ENCODE measurements around the gene LANCL2.

LANCL2 gene

DNA sequence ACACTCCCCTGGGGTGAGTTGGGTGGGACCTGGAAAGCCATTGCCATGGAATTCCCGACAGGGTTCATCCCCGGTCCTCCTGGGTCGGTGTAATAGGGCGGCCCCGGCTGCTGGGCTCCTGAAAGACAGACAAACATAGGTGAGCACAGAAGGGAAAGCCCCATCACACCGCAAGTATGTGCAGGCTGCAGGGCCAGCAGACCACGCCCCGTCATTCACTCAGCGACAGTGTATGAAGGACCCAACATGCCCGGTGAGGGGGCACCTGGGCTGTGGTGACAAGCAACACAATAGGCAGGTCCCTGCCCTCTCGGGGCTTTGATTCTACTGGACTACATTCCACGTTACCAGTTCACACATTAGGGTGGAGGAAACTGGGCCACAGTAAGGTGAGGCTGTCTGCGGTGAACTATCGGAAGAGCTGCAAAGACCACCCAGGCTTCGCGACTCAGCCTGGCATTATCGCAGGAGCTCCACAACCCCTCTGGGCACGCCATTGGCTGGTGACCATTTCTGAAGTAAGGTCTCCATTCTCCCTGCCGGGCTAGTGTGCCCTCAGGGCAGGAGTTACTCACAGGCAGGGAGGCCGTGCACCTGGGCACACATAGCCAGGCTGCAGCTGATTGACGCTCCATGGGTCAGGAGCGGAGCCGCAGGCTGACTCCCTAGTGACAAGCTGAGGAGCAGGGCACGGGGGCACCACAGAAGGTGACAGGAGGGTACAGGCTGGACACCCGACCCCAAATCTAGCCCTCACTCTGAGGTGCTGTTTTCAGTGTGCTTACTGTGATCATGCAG is 108.0 kb downstream of the LANCL2 start:
- TF ChIP-seq, protein P1, sequence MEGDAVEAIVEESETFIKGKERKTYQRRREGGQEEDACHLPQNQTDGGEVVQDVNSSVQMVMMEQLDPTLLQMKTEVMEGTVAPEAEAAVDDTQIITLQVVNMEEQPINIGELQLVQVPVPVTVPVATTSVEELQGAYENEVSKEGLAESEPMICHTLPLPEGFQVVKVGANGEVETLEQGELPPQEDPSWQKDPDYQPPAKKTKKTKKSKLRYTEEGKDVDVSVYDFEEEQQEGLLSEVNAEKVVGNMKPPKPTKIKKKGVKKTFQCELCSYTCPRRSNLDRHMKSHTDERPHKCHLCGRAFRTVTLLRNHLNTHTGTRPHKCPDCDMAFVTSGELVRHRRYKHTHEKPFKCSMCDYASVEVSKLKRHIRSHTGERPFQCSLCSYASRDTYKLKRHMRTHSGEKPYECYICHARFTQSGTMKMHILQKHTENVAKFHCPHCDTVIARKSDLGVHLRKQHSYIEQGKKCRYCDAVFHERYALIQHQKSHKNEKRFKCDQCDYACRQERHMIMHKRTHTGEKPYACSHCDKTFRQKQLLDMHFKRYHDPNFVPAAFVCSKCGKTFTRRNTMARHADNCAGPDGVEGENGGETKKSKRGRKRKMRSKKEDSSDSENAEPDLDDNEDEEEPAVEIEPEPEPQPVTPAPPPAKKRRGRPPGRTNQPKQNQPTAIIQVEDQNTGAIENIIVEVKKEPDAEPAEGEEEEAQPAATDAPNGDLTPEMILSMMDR (IDR thresholded peaks at IDR 0.05), result no peak
- H3K27me3 ChIP-seq, result no peaks in the 10 kb centered on the region
- no peaks in the 10 kb centered on the region for H3K4me1 ChIP-seq
- peaks cover 14 to 41% (median 16%) of the 10 kb centered on the region in 3 donors for H3K36me3 ChIP-seq
- DNase-seq, result no peak
- intact Hi-C loops (cut with DNase I; ENCODE audit: low total_unique reads), result no loop called here
- H3K4me3 ChIP-seq, result no peak overlapping the region
- H3K9me3 ChIP-seq, result no peaks in the 10 kb centered on the region
- H3K27ac ChIP-seq, result no peak overlapping the region

GRCh38 chr7:55473932-55474331 is 108.8 kb downstream of the LANCL2 start:
- H3K4me3 ChIP-seq, result no peak overlapping the region
- no peaks in the 10 kb centered on the region for H3K27me3 ChIP-seq
- H3K27ac ChIP-seq, result no peak overlapping the region
- TF ChIP-seq, protein P1 (IDR thresholded peaks at IDR 0.05), result no peak
- no peak for DNase-seq
- no peaks in the 10 kb centered on the region for H3K9me3 ChIP-seq
- intact Hi-C loops (cut with DNase I; ENCODE audit: low total_unique reads), result no loop called here
- H3K4me1 ChIP-seq, result no peaks in the 10 kb centered on the region
- H3K36me3 ChIP-seq, result peaks cover 8 to 37% (median 12%) of the 10 kb centered on the region in 3 donors

DNA sequence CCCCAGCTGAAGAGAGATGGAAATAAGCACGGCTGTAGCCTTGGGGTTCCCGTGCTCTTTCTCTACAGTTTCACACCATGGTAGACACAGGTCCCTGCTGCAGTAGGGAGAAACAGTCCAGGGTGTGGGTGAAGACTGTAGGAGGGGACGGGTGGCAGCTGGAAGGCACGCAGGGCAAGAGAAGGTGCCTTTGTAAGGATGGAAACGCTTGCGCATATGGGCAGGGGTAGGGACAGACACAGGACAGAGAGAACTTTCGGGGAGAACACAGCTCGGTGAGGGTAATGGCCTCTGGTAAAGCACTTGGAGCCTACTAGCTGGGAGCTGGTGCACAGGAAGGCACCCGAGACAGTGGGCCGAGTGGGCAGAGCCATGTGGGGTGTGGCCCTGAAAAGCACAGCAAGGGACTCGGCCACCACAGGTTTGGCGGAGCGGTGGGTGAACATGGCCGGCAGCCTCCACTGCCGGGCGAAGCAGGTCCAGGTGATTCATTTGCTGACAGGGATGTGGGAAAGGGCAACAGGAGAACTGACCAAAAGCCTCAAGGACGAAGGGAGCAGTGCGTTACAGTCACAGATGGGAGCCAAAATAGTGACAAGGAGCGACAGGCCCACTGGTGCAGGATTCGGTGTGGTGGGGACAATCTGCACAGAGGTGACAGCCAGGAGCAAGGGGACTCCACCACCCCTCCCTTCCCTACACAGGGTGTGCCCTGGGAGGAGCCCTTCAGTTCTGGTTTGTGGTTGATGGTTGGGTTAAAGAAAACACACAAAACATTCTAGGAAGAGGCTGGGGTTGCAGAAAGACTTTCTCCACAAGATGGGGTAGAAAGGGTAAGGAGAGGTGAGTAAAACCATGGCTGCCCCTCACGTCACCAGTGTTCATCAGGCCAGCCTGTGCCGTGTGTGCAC is 110.1 kb downstream of the LANCL2 start:
- H3K9me3 ChIP-seq, result no peaks in the 10 kb centered on the region
- no peak overlapping the region for H3K4me3 ChIP-seq
- no peaks in the 10 kb centered on the region for H3K4me1 ChIP-seq
- intact Hi-C loops (cut with DNase I; ENCODE audit: low total_unique reads), result no loop called here
- H3K27ac ChIP-seq, result no peak overlapping the region
- no peak for DNase-seq
- peaks cover 7 to 35% (median 12%) of the 10 kb centered on the region in 3 donors for H3K36me3 ChIP-seq
- TF ChIP-seq, protein P1 (IDR thresholded peaks at IDR 0.05), result no peak
- no peaks in the 10 kb centered on the region for H3K27me3 ChIP-seq

DNA sequence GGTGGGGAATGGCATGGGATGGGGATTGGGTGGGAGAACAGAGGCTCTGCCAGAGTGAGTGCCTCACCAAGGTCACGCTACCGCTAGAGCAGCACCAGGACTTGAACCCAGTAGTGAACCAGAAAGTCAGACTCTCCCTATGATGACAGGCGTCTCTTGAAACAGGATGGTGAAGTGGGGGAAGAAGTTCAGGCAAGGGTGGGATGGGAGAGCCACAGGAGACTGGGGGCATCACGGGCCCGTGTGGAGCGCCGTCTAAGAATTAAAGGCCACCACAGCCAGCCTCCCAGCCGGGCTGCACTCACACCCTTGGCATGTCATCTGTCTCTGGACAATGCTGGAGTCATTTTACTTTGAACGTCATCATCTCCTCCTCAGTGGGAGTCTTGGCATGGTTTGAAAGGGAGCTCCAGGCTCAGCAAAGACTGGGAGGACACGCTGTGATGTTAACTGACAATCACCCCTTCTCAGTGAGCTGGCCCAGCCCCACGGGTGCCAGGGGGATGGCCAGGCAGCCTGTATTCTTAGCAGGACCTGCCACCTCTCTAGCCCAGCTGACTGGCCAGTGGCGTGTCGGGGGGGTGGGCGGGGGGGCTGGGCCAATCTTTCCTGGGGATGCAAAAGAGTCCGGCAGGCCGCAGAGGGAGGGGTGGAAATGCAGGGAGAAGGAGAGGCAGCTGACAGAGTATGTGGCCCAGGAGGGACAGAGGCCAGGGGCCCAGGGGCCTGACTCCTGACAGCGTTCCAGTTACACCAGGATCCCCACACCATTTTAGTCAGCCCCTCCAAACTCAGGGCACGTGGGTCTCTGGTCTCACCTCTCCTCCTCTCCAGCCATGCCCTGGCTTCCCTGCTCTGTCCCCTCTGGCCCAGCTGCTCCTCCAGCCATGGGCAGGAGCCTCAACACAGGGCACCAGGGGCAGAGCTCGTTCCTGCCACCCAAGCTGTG is 111.0 kb downstream of the LANCL2 start:
- no peaks in the 10 kb centered on the region for H3K9me3 ChIP-seq
- intact Hi-C loops (cut with DNase I; ENCODE audit: low total_unique reads), result no loop called here
- TF ChIP-seq, protein P1 (IDR thresholded peaks at IDR 0.05), result no peak
- no peaks in the 10 kb centered on the region for H3K4me1 ChIP-seq
- no peak for DNase-seq
- H3K27ac ChIP-seq, result no peak overlapping the region
- H3K4me3 ChIP-seq, result no peak overlapping the region
- H3K36me3 ChIP-seq, result peaks cover 7 to 31% (median 12%) of the 10 kb centered on the region in 3 donors
- H3K27me3 ChIP-seq, result no peaks in the 10 kb centered on the region
